HepG2 (cell line): ENCODE results near the gene ARHGAP45. TPM values are rescaled to one million over a fixed set of nuclear protein-coding genes. Genes with fewer than 3 reads are reported as not detected.
A peak's percentile ranks its signal among the peaks of the same experiment; 100 is the strongest.

ENCODE experiments used
- ATAC-seq: fragments of 200-7000 bp; cut with Tn5 transposase; 3 replicates; pipeline ENCODE4 v1.9.1; 2020; ENCODE audit warnings: mild to moderate bottlenecking, moderate library complexity
- BruUV-seq: library from RNA; stranded (reverse); fragments of 400-500 nt; replicated peaks from 2 replicates; lab custom pipeline; 2021; lab: Mats Ljungman, UMichigan
- CTCF ChIA-PET: fragments of 300-600 bp; formaldehyde crosslinking; extraction: SDS; loops from one replicate; lab custom pipeline; 2021; ENCODE audit warnings: low total read pairs, inconsistent platforms, low intra/inter-chr PET ratio; lab: Yijun Ruan, JAX
- POLR2A ChIA-PET: fragments of 350-600 bp; sonication (Branson Sonifier 250); formaldehyde crosslinking; loops from one replicate; lab custom pipeline; 2020; ENCODE audit warnings: antibody characterized with exemption, inconsistent platforms; lab: Yijun Ruan, JAX
- DNase-seq: peaks from one replicate; pipeline ENCODE4 v3.0.0-alpha.2; 2015; ENCODE audit warnings: low spot score
- FAIRE-seq: peaks from 3 replicates; lab custom pipeline; 2011; peaks lifted over from hg19 to GRCh38; lab: Jason Lieb, UNC
- H2AFZ ChIP-seq: one replicate; pipeline ENCODE4 v1.6.1; 2011; ENCODE audit warnings: low read length, inconsistent platforms
- H3K27ac ChIP-seq: fragments of 300-600 bp; 3 replicates; pipeline ENCODE4 v1.8.0; 2011; ENCODE audit warnings: mixed run types, mild to moderate bottlenecking, mixed read lengths, low read length, inconsistent platforms; ENCODE audit not compliant: insufficient read depth; ENCODE audit errors: extremely low read length
- H3K27me3 ChIP-seq, 2 experiments: fragments of 200-600 bp in 1 of 2; 2 replicates in 1 of 2; 3 replicates in 1 of 2; pipeline versions ENCODE4 v1.6.0 to v1.8.0; 2011; ENCODE audit warnings: low read length in 2 of 2, mild to moderate bottlenecking in 2 of 2, moderate library complexity in 2 of 2, inconsistent platforms in 1 of 2; ENCODE audit not compliant: insufficient read depth in 2 of 2, control insufficient read depth in 1 of 2
- H3K36me3 ChIP-seq, 2 experiments: fragments of 200-600 bp in 1 of 2; replicated peaks in 1 of 2; 2 replicates in 1 of 2; 3 replicates in 1 of 2; pipeline versions ENCODE4 v1.5.1 to v1.8.0; 2011; ENCODE audit warnings: low read length in 2 of 2, inconsistent platforms in 1 of 2; ENCODE audit not compliant: insufficient read depth in 2 of 2, control insufficient read depth in 1 of 2
- H3K4me1 ChIP-seq: 2 replicates; pipeline ENCODE4 v1.5.1; 2012; ENCODE audit warnings: low read length, inconsistent platforms; ENCODE audit not compliant: insufficient read depth
- H3K4me2 ChIP-seq: 2 replicates; pipeline ENCODE4 v1.6.0; 2011; ENCODE audit warnings: low read depth, low read length, inconsistent platforms
- H3K4me3 ChIP-seq, 3 experiments: fragments of 200-600 bp in 1 of 3; sonication (generic), shearing (Covaris generic) in 1 of 3; replicated peaks in 1 of 3; 2 replicates each; pipeline ENCODE4 v1.5.1; 2011 to 2016; ENCODE audit warnings: low read length in 3 of 3, inconsistent platforms in 2 of 3, low read depth in 2 of 3, mild to moderate bottlenecking in 2 of 3, control low read depth in 1 of 3, mixed read lengths in 1 of 3; ENCODE audit not compliant: insufficient read depth in 1 of 3
- H3K79me2 ChIP-seq: one replicate; pipeline ENCODE4 v1.6.1; 2011; ENCODE audit warnings: low read length, inconsistent platforms; ENCODE audit not compliant: insufficient read depth
- H3K9ac ChIP-seq: 2 replicates; pipeline ENCODE4 v1.6.0; 2011; ENCODE audit warnings: mild to moderate bottlenecking, low read depth, low read length, inconsistent platforms; ENCODE audit not compliant: insufficient read depth
- H3K9me3 ChIP-seq: 2 replicates; pipeline ENCODE4 v1.5.1; 2012; ENCODE audit warnings: mild to moderate bottlenecking, low read length
- H4K20me1 ChIP-seq: 2 replicates; pipeline ENCODE4 v1.6.0; 2011; ENCODE audit warnings: inconsistent platforms, mild to moderate bottlenecking, low read length, moderate library complexity; ENCODE audit not compliant: insufficient read depth
- AGO1 ChIP-seq: fragments of 200-400 bp; formaldehyde crosslinking; IDR thresholded peaks from 2 replicates; pipeline ENCODE4 v1.6.1; 2017; ENCODE audit warnings: mild to moderate bottlenecking, low read depth, low read length, moderate library complexity; ENCODE audit not compliant: poor library complexity, severe bottlenecking
- HOXA3 ChIP-seq: sonication (generic); formaldehyde crosslinking; IDR thresholded peaks from 2 replicates; pipeline ENCODE4 v1.5.0; 2020; ENCODE audit warnings: missing genetic modification reagents
- KDM2A ChIP-seq: sonication (generic); formaldehyde crosslinking; IDR thresholded peaks from 2 replicates; pipeline ENCODE4 v1.4.0; 2020; ENCODE audit warnings: low read depth, missing genetic modification reagents, borderline replicate concordance
- MAX ChIP-seq: IDR thresholded peaks from 2 replicates; pipeline ENCODE4 v1.6.1; 2012; ENCODE audit warnings: inconsistent platforms
- MED1 ChIP-seq: sonication (generic); formaldehyde crosslinking; IDR thresholded peaks from 2 replicates; pipeline ENCODE4 v1.4.0; 2020; ENCODE audit warnings: missing genetic modification reagents
- MTA1 ChIP-seq: sonication (generic); formaldehyde crosslinking; IDR thresholded peaks from 2 replicates; pipeline ENCODE4 v1.4.0; 2020; ENCODE audit warnings: missing genetic modification reagents, mild to moderate bottlenecking, borderline replicate concordance
- NCOA2 ChIP-seq: sonication (generic); formaldehyde crosslinking; IDR thresholded peaks from 2 replicates; pipeline ENCODE4 v1.8.0; 2022; ENCODE audit warnings: inconsistent platforms
- RELA ChIP-seq: sonication (generic); formaldehyde crosslinking; IDR thresholded peaks from 2 replicates; pipeline ENCODE4 v1.4.0; 2020; ENCODE audit warnings: missing genetic modification reagents
- SMC3 ChIP-seq: IDR thresholded peaks from 2 replicates; pipeline ENCODE4 v1.6.1; 2011; ENCODE audit warnings: low read length, improper control_type of control experiment
- ZNF10 ChIP-seq: sonication (generic); formaldehyde crosslinking; IDR thresholded peaks from 2 replicates; pipeline ENCODE4 v1.4.0; 2020; ENCODE audit warnings: mild to moderate bottlenecking, low read depth, missing genetic modification reagents, borderline replicate concordance
- ZNF136 ChIP-seq: sonication (generic); formaldehyde crosslinking; IDR thresholded peaks from 2 replicates; pipeline ENCODE4 v1.8.1; 2022; ENCODE audit warnings: low read depth, mild to moderate bottlenecking, moderate library complexity, missing genetic modification reagents
- ZNF768 ChIP-seq: sonication (generic); formaldehyde crosslinking; IDR thresholded peaks from 2 replicates; pipeline ENCODE4 v1.4.0; 2020; ENCODE audit warnings: missing genetic modification reagents
- WGBS: methylation state at CpG from one replicate; pipeline ENCODE4 v1.1.6; 2017; ENCODE audit warnings: low lambda C conversion rate; 5-methylcytosine and 5-hydroxymethylcytosine counted together
- in situ Hi-C: cut with HindIII; loops from 2 replicates; pipeline ENCODE4 v1.10.0; 2017; ENCODE audit warnings: low pct_unique_long_range_greater_than_20kb; ENCODE audit not compliant: extremely low pct_ligation_motif_present
- intact Hi-C: fragments of 100-400 bp; cut with micrococcal nuclease; formaldehyde crosslinking; loops from one replicate; pipeline ENCODE4 v1.10.0; 2022; ENCODE audit not compliant: unreplicated experiment
- polyA plus RNA-seq, 8 experiments: library from polyadenylated mRNA; depleted of rRNA in 3 of 8; stranded (reverse) in 7 of 8; unstranded in 1 of 8; fragments of >200 nt; fragmentation: Illumina TruSeq in 4 of 8; extraction: Trizol in 4 of 8; gene quantifications; 2 replicates each; pipeline versions ENCODE4 v1.2.1 to v1.2.3, GENCODE V29; 2011 to 2016; ENCODE audit warnings: low read depth in 4 of 8, missing spikeins in 1 of 8, mixed read lengths in 1 of 8; ENCODE audit not compliant: insufficient read depth in 1 of 8
- total RNA-seq, 5 experiments: library from RNA; depleted of rRNA; stranded (reverse); fragments of >200 nt; fragmentation: Illumina TruSeq; extraction: Trizol; gene quantifications; 2 replicates each; pipeline ENCODE4 v1.2.3, GENCODE V29; 2016; ENCODE audit warnings: low read depth in 1 of 5
- TF ChIP-seq, protein P1 (sequence below): sonication (generic); formaldehyde crosslinking; IDR thresholded peaks from 2 replicates; pipeline ENCODE4 v1.4.0; 2020; ENCODE audit warnings: missing genetic modification reagents, borderline replicate concordance
- TF ChIP-seq, protein P2 (sequence below): sonication (generic); formaldehyde crosslinking; IDR thresholded peaks from 2 replicates; pipeline ENCODE4 v1.5.1; 2020; ENCODE audit warnings: mild to moderate bottlenecking, missing genetic modification reagents, moderate library complexity

The ARHGAP45 gene
- total and polyA plus RNA-seq, 2 of the 13 experiments (the other 11 are each of a cell fraction or from before 2014, with no cell fraction given): 0.84 to 32.0 TPM

- no peak for ATAC-seq
- 0 out of 2 replicates have a peak, but pooled peaks have one; percentile 17 for TF ChIP-seq MTA1 (CRISPR knock-in tag)
- 0 out of 2 replicates have a peak, but pooled peaks have one; percentile 22 for TF ChIP-seq NCOA2 (CRISPR knock-in tag)
- no peak; the same call in 1 of the 2 replicates for TF ChIP-seq MAX
- peak; percentile 73; the same call in 1 of the 2 replicates for TF ChIP-seq ZNF768 (CRISPR knock-in tag)
- no peak for TF ChIP-seq ZNF10
- peak; percentile 30 for TF ChIP-seq AGO1
- 0 out of 2 replicates have a peak, but pooled peaks have one; percentile 23 for TF ChIP-seq KDM2A (CRISPR knock-in tag)
- TF ChIP-seq MED1: 0 out of 2 replicates have a peak, but pooled peaks have one; percentile 5
- TF ChIP-seq RELA: no peak
- TF ChIP-seq, protein P1, sequence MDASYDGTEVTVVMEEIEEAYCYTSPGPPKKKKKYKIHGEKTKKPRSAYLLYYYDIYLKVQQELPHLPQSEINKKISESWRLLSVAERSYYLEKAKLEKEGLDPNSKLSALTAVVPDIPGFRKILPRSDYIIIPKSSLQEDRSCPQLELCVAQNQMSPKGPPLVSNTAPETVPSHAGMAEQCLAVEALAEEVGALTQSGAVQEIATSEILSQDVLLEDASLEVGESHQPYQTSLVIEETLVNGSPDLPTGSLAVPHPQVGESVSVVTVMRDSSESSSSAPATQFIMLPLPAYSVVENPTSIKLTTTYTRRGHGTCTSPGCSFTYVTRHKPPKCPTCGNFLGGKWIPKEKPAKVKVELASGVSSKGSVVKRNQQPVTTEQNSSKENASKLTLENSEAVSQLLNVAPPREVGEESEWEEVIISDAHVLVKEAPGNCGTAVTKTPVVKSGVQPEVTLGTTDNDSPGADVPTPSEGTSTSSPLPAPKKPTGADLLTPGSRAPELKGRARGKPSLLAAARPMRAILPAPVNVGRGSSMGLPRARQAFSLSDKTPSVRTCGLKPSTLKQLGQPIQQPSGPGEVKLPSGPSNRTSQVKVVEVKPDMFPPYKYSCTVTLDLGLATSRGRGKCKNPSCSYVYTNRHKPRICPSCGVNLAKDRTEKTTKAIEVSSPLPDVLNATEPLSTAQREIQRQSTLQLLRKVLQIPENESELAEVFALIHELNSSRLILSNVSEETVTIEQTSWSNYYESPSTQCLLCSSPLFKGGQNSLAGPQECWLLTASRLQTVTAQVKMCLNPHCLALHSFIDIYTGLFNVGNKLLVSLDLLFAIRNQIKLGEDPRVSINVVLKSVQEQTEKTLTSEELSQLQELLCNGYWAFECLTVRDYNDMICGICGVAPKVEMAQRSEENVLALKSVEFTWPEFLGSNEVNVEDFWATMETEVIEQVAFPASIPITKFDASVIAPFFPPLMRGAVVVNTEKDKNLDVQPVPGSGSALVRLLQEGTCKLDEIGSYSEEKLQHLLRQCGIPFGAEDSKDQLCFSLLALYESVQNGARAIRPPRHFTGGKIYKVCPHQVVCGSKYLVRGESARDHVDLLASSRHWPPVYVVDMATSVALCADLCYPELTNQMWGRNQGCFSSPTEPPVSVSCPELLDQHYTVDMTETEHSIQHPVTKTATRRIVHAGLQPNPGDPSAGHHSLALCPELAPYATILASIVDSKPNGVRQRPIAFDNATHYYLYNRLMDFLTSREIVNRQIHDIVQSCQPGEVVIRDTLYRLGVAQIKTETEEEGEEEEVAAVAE (CRISPR knock-in tag): 0 out of 2 replicates have a peak, but pooled peaks have one; percentile 18
- 0 out of 2 replicates have a peak, but pooled peaks have one; percentile 5 for TF ChIP-seq HOXA3 (CRISPR knock-in tag)
- 0 out of 2 replicates have a peak, but pooled peaks have one; percentile 75 for TF ChIP-seq ZNF136
- TF ChIP-seq, protein P2, sequence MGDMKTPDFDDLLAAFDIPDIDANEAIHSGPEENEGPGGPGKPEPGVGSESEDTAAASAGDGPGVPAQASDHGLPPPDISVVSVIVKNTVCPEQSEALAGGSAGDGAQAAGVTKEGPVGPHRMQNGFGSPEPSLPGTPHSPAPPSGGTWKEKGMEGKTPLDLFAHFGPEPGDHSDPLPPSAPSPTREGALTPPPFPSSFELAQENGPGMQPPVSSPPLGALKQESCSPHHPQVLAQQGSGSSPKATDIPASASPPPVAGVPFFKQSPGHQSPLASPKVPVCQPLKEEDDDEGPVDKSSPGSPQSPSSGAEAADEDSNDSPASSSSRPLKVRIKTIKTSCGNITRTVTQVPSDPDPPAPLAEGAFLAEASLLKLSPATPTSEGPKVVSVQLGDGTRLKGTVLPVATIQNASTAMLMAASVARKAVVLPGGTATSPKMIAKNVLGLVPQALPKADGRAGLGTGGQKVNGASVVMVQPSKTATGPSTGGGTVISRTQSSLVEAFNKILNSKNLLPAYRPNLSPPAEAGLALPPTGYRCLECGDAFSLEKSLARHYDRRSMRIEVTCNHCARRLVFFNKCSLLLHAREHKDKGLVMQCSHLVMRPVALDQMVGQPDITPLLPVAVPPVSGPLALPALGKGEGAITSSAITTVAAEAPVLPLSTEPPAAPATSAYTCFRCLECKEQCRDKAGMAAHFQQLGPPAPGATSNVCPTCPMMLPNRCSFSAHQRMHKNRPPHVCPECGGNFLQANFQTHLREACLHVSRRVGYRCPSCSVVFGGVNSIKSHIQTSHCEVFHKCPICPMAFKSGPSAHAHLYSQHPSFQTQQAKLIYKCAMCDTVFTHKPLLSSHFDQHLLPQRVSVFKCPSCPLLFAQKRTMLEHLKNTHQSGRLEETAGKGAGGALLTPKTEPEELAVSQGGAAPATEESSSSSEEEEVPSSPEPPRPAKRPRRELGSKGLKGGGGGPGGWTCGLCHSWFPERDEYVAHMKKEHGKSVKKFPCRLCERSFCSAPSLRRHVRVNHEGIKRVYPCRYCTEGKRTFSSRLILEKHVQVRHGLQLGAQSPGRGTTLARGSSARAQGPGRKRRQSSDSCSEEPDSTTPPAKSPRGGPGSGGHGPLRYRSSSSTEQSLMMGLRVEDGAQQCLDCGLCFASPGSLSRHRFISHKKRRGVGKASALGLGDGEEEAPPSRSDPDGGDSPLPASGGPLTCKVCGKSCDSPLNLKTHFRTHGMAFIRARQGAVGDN: peak; percentile 19; the same call in 1 of the 2 replicates
- no peak for TF ChIP-seq SMC3
Measured at GRCh38 chr19:1041272-1041834, 25.6 kb upstream of the ARHGAP45 start.

More at GRCh38 chr19:1041272-1041834, 25.6 kb upstream of the ARHGAP45 start:
- FAIRE-seq (no peak), DNase-seq (no peak)
- Histone ChIP-seq H3K36me3 (peaks cover under 1 to 11% of the 10 kb centered on the region in 2 experiments; a peak in 4 of 5 replicates), H3K4me2 (peak overlapping the region; percentile 98), H3K27me3 (no peaks in the 10 kb centered on the region), H3K4me1 (peaks cover 37% of the 10 kb centered on the region), H3K79me2 (no peaks in the 10 kb centered on the region), H4K20me1 (no peaks in the 10 kb centered on the region), H3K4me3 (peak overlapping the region; percentile 36 to 79 (median 73); a peak in 5 of 6 replicates), H2AFZ (no peak overlapping the region), H3K27ac (no peak overlapping the region), H3K9ac (no peak overlapping the region), H3K9me3 (no peaks in the 10 kb centered on the region)
- in situ Hi-C loops (no loop called here), intact Hi-C loops (no loop called here)
- ChIA-PET POLR2A (interaction anchor here (1.0 to 4.1 kb wide), 3 partner anchors 9 to 13 kb away, joined by 3 to 71 read pairs (median 6); partner anchors contain the start of gene CNN2), CTCF (no interaction called here)
- BruUV-seq: no TSS peak
- WGBS: 30% methylated on average over 12 of the region's 26 CpGs
